ENCODE data around the gene CELSR1.

Gene CELSR1

DNA sequence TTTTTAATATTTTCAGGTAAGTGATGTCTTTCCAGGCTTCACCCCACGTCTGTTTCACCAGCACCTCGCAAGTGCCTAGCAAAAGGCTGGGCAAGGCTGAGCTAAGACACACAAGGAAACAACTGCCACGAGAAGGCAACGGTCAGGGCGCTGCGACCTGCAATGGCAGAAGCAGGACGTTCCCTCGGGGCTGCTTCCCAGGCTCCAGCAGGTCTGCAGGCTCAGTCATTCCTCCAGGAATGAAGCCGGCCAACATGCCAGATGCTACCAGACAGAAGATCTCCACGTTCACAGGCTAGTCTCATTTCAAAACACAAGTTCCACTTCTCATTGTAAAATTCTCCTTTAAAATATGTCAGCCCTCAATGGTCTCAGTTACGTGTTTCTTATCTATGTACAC lies 45.5 kb downstream of the CELSR1 start:
- TF ChIP-seq CTCF (IDR thresholded peaks at IDR 0.05; ENCODE audit: insufficient read depth, missing control alignments), result no peak
- FAIRE-seq, result no peak
- no peak for DNase-seq (ENCODE audit: insufficient read length, low spot score)

GRCh38 chr22:46490538-46490937 lies 46.9 kb downstream of the CELSR1 start:
- FAIRE-seq (no peak), DNase-seq (ENCODE audit: insufficient read length, low spot score) (no peak)

GRCh38 chr22:46486996-46487717 lies 50.3 kb downstream of the CELSR1 start:
- TF ChIP-seq CTCF (IDR thresholded peaks at IDR 0.05; ENCODE audit: insufficient read depth, missing control alignments), result no peak
- DNase-seq (ENCODE audit: insufficient read length, low spot score) (no peak), FAIRE-seq (no peak)

More at GRCh38 chr22:46490538-46490937, 46.9 kb downstream of the CELSR1 start:
- TF ChIP-seq CTCF (IDR thresholded peaks at IDR 0.05; ENCODE audit: insufficient read depth, missing control alignments), result no peak

DNA sequence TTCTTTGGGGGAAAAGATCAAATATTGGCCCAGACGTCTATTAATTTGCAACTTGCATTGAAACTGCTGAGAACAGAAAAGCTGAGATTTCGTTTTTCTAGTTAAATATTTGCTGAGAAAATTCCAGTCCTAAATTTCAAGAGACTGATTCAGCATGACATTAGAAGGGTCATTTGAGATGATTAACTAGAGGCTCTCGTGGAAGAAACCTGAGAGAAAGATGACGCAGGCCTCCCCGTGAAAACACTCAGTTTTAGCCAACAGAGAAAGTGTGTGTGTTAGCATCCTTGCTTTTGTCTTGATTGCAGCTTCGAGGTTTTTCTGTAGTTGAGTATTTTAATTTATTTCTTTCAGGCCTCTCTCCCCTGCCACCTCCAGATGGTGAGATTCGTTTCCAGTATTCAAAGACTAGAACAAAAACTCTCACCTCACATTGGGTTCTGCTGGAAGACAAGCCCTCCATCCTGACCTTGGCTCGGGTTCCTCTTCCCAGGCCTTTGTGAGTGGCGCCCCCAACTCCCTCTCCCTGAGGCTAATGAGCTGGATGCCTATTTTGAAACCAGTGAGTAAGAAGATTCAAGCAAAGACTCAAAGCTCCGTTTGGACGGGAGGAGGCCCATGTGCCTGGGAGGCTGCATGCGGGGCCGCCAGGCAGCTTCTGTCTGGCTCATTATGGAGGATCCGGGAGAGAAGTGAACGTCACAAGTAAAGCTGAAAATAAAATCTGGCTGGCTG lies 52.4 kb downstream of the CELSR1 start:
- DNase-seq (ENCODE audit: insufficient read length, low spot score) (no peak), FAIRE-seq (no peak)

DNA sequence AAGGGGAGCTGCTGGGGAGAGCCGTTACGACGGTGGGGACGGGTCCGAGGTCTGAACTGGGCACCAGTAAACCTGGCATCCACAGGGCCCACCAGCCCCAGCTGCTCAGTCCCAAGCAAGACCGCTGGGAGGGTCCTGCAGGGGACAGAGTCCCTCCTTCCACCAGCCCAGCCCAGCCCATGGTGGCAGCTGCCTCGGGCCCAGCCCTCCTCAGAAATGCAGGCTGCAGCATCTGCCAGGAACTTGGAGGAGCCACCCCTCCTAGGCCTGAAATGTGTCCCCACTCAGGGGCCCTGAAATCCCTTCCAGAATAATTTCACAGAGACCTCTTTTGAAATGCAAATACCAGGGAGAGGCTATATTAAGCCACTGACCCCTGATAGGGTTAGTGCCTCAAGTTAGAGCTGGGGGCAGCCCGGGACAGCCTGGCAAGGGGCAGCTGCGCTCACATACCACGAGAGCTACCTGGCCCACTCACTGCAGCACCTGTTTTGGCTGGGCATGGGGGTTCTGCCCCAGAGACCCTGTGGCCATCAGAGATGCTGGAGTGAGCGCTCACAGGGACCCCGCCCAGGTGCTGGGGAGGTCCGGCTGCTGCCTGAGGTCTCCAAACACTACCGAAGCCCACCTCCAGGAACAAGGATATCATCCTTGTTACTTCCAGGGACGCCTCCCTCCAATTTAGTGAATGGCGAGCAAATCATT lies 53.1 kb downstream of the CELSR1 start:
- no peak for TF ChIP-seq CTCF (IDR thresholded peaks at IDR 0.05; ENCODE audit: insufficient read depth, missing control alignments)
- FAIRE-seq, result no peak
- DNase-seq (ENCODE audit: insufficient read length, low spot score), result no peak

More for the DNA sequence above, 52.4 kb downstream of the CELSR1 start:
- TF ChIP-seq CTCF (IDR thresholded peaks at IDR 0.05; ENCODE audit: insufficient read depth, missing control alignments), result no peak

DNA sequence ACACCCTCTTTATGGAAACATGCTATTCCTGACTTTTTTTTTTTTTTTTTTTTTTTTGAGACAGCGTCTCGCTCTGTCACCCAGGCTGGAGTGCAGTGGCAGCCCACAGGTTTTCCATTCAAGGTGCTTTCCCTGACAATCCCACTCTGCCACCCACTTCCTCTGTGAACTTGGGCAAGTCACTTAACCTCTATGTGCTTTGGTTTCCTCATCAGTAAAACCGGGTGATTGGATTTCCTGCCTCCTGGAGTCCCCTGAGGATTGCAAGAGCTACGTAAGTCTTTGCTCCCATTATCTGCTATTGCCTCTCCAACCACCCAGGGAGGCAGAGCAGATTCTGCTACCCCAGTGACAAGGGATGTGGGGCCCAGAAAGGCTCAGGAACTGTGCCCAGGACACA lies 54.1 kb downstream of the CELSR1 start:
- FAIRE-seq, result no peak
- TF ChIP-seq CTCF (IDR thresholded peaks at IDR 0.05; ENCODE audit: insufficient read depth, missing control alignments), result no peak
- no peak for DNase-seq (ENCODE audit: insufficient read length, low spot score)
